GM21447 (cell line): ENCODE results near the gene HSPB9.
"Not testable (repeated sequence)": the region's sequence is repeated elsewhere in the genome, so short reads cannot be mapped to it uniquely, and the experiment has no call there.

Source experiments
- ATAC-seq: cut with Tn5 transposase; IDR thresholded peaks from one replicate; pipeline ENCODE4 v1.9.1; 2021; ENCODE audit not compliant: unreplicated experiment

HSPB9 gene

GRCh38 chr17:42141382-42141781 is 18.8 kb downstream of the HSPB9 start:
- ATAC-seq = no peak

GRCh38 chr17:42142371-42142896 is 19.8 kb downstream of the HSPB9 start:
- ATAC-seq = no peak

- not testable (repeated sequence) for ATAC-seq
Observed at GRCh38 chr17:42143138-42143537, 20.5 kb downstream of the HSPB9 start.

DNA sequence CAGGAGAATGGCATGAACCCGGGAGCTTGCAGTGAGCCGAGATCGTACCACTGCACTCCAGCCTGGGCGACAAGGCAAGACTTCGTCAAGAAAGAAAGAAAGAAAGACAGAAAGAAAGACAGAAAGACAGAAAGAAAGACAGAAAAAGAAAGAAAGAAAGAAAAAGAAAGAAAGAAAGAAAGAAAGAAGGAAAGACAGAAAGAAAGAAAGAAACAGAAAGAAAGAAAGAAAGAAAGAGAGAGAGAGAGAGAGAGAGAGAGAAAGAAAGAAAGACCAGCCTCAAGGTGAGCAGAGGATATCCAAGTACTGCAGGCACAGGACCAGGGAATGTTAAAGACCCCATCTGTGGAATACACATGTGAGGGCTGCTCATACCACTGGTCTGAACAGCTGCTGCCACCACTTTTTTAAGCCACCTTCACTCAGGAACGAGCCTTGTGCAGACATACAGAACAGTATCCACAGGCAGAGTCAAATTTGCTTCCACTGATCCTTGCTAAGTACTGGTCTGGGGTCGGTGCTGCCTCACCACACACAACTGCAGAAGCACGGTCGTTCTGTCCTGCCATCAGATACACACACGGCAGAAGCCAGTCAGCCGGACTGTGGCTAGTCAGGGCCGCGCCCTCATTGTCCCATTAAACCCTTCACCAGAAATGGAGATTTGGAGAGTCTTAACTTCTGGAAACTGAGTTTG is 24.5 kb downstream of the HSPB9 start:
- no peak for ATAC-seq

- no peak for ATAC-seq
Observed at GRCh38 chr17:42153919-42154742, 31.5 kb downstream of the HSPB9 start.

DNA sequence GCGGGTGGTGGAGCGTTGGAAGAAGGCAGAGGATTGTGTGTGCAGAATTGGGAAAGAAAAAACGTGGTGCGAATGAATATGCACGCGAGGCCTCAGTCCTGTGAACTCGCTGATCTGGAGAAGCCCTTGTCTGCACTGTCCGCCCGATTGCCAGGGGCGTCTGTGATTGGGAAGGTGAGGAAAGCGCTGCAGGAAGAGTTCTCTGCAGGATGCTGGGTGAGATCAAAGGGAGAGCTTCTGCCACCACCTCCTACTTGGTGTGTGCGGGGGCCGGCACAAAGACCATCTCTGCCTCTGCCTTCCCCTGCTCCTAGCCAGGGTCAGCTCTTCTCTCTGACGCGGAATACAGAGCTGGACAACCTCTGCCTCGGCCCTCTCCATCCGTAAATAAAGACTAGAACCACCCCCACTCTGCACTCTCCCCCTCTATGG is 33.0 kb downstream of the HSPB9 start:
- ATAC-seq = no peak

DNA sequence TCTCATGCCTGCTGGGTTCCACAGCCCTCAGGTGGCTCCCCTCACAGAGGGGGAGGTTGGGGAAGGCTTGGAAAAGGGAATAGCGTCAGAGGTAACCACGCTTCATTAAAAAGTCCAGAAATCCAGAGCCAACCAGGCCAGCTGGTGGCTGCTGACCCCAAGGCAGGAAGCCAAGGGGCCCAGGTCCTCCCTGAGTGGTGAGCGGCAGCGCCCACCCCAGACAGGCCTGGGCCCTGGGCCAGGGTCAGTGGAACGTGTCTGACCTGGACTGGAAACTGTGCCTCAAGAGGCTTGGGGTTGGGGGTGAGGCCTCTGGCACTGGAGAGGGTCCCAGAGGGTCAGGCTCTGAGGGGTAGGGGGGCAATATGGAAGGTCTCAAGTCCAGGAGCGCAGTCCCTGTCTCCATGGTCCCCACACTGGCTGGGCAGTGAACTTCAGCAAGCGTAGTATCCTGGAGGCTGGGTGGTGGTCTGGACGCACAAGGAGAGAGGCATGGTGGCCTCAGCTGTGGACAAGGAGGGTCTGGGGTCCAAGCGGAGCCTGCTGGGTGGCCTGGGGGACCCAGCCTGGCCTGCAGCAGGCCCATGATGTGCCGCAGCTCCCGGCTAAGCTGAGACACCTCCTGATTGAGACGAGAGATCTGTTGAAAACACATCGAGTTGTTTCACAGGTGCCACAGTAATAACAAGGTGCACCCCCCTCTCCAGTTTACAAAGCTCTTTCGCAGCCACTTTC is 37.4 kb downstream of the HSPB9 start:
- no peak for ATAC-seq

DNA sequence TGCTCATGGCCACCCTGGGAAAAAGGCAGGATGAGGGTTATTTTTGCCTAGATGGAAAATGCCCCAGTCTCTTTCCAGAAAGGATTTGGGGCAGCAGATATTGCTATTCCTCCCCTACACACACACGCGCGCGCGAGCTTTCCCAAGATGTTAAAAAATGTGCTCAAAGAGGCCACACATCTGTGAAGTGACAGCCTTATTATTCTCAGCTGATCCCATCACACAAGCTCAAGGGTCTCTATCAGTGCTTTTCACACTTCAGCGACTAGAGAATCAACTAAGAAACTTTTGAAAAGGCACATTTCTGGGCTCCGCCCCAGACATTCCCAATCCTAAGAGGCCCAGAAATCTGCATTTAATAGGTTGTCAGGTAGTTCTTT is 37.9 kb downstream of the HSPB9 start:
- no peak for ATAC-seq

DNA sequence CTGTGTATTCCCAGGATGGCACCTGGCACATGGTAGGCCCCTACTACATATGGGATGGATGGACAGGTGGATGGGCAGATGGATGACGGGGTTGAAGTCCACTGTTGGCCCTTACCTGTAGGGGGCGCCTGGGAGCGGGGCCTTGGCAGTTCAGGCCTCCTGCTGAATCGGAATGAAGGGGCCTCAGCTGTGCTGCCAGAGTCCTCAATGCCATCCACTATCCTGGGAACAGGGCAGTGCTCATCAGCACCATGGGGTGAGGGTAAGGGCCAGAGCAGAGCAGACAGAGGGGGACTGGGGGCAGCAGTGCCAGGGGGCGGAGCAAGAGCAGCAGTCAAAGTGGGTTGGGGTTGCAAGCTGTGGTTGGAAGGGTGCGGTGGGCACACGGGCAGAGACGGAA is 40.5 kb downstream of the HSPB9 start:
- no peak for ATAC-seq

DNA sequence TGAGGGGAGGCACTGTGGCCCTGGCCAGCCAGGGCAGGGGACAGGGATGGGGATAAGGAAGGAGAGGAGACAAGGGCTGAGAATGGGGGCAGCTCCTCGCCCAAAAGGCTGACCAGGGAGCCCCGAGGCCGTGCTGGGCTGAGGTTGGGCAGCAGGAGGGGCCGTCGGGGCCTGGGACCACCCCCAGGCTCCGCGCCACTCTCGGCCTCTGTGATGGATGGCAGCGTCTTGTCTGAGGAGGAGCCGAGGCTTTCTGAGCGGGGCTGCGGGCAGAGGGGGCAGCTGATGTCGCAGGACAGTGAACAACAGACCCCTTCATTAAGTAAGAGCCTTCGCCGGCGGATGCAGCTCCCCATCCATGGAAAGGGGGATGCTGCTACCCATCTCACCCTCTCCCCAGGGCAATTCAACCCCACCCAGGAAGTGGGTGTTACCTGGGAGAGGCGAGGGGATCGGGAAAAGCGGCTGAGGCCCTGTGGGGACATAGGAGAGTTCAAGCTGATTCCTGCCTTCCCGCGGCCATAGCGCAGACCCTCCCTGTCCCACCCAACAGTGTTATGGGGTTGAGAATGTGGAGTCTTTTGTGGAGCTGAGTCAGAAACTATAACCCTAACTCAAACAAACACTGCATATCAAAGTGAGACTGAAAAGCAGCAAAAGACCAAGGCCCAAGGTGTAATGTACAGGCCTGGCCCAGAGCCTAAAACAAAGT is 41.2 kb downstream of the HSPB9 start:
- ATAC-seq = no peak

DNA sequence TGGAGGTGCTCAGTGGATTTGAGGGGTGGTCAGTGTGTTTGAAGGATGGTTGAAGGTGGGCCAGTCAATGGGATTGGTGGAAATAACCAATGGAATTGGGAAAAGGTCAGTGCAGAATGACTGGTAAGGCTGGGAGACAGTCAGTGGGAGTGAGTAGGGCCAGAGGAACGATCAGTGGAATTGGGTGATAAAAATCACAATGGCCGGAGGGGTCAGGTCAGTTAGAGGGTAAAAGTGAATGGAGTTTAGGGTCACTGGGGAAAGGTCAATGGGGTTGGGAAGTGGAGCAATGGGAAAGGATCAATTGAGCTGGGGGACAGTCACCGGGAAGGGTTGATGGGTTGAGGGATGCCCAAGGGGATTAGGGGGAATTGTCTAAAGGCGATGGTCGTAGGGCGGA is 43.1 kb downstream of the HSPB9 start:
- ATAC-seq = no peak

DNA sequence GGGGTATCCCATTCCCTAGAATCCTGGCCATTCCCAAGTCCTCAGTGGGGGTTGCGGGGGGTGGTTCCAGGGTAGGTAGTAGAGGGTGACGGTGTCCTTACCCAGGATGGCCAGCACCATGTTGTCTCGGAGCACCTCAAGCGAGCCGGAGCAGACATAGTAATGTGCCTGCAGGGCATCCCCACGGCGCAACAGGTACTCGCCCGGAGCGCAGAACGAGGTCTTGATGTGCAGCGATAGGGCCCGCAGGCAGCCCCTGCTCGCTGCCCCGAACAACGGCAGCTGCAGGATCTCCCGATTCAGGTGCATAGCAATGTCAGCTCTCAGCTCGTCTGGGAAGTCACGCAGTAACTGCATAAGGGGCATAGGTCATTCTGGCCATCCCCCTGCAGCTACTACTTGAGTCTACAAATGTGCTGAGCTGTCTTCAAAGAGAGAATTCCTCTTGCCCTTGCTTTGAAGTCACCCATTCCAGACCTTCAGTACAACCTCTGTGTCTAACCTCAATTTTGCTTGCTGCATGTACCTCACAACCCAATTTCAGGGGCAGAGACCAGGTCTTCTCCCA is 43.7 kb downstream of the HSPB9 start:
- no peak for ATAC-seq

GRCh38 chr17:42167807-42168206 is 45.2 kb downstream of the HSPB9 start:
- no peak for ATAC-seq

- ATAC-seq = no peak
Observed at GRCh38 chr17:42169351-42169750, 46.7 kb downstream of the HSPB9 start.

GRCh38 chr17:42171831-42172230 is 49.2 kb downstream of the HSPB9 start:
- ATAC-seq = no peak
